A549 (cell line): Measurements from ENCODE around the gene SETD3. TPM values are rescaled to one million over a fixed set of nuclear protein-coding genes. Genes with fewer than 3 reads are reported as not detected.

Experiments
- ATAC-seq, 2 experiments: fragments of 200-7000 bp in 1 of 2; fragments of >200 bp in 1 of 2; cut with Nextera tagmentation in 1 of 2; cut with Tn5 transposase in 1 of 2; 3 replicates each; pipeline versions ENCODE4 v1.8.0 to v1.9.1; 2018 to 2020; ENCODE audit warnings: mild to moderate bottlenecking in 1 of 2, moderate library complexity in 1 of 2
- CTCF ChIA-PET: fragments of 300-600 bp; sonication (Branson Sonifier 250); formaldehyde crosslinking; extraction: SDS; loops from one replicate; lab custom pipeline; 2021; ENCODE audit warnings: antibody characterized with exemption, inconsistent platforms; lab: Yijun Ruan, JAX
- POLR2A ChIA-PET: fragments of 350-600 bp; formaldehyde crosslinking; extraction: SDS; loops from one replicate; lab custom pipeline; 2021; ENCODE audit warnings: antibody characterized with exemption, inconsistent platforms; lab: Yijun Ruan, JAX
- DNase-seq, 2 experiments: peaks; one replicate each; pipeline versions ENCODE4 v3.0.0 to v3.0.0-alpha.2; 2011 to 2016; ENCODE audit warnings: low read depth in 1 of 2, low spot score in 1 of 2
- FAIRE-seq: peaks from 2 replicates; lab custom pipeline; 2011; peaks lifted over from hg19 to GRCh38; lab: Jason Lieb, UNC
- H3K27ac ChIP-seq, 2 experiments: fragments of >200 bp; sonication (Bioruptor Twin); formaldehyde crosslinking; 3 replicates each; pipeline ENCODE4 v1.5.1; 2016 to 2017
- H3K4me1 ChIP-seq: fragments of >200 bp; sonication (Bioruptor Twin); formaldehyde crosslinking; 3 replicates; pipeline ENCODE4 v1.6.1; 2016
- H3K4me2 ChIP-seq: fragments of >200 bp; sonication (Bioruptor Twin); formaldehyde crosslinking; 3 replicates; pipeline ENCODE4 v1.6.1; 2016
- H3K4me3 ChIP-seq: fragments of >200 bp; sonication (Bioruptor Twin); formaldehyde crosslinking; 3 replicates; pipeline ENCODE4 v1.5.1; 2016
- H3K9me3 ChIP-seq: fragments of >200 bp; sonication (Bioruptor Twin); formaldehyde crosslinking; 3 replicates; pipeline ENCODE4 v1.6.1; 2016
- CBX2 ChIP-seq: fragments of 200-600 bp; sonication (generic); IDR thresholded peaks from 2 replicates; pipeline ENCODE4 v1.6.1; 2016; ENCODE audit warnings: low read depth, mild to moderate bottlenecking, borderline replicate concordance
- ESRRA ChIP-seq: fragments of 150-350 bp; IDR thresholded peaks from 2 replicates; pipeline ENCODE4 v1.6.1; 2014; ENCODE audit warnings: mild to moderate bottlenecking, low read length, borderline replicate concordance
- FOSL2 ChIP-seq, 2 experiments: fragments of 450-650 bp in 1 of 2; fragments of >200 bp in 1 of 2; sonication (Bioruptor Twin) in 1 of 2; formaldehyde crosslinking; IDR thresholded peaks; 2 replicates each; pipeline versions ENCODE4 v1.5.0 to v1.6.1; 2016 to 2020; ENCODE audit warnings: mild to moderate bottlenecking in 1 of 2, moderate library complexity in 1 of 2
- GATA3 ChIP-seq: IDR thresholded peaks from 2 replicates; pipeline ENCODE4 v1.6.1; 2012; ENCODE audit warnings: borderline replicate concordance
- HDAC2 ChIP-seq: fragments of 200-600 bp; sonication (generic); IDR thresholded peaks from 2 replicates; pipeline ENCODE4 v1.6.1; 2016
- HOXA7 ChIP-seq: fragments of 250-450 bp; sonication (Bioruptor Pico); IDR thresholded peaks from 2 replicates; pipeline ENCODE4 v1.5.0; 2020; ENCODE audit warnings: mild to moderate bottlenecking, moderate library complexity
- JUN ChIP-seq, 2 experiments: fragments of >200 bp; sonication (Bioruptor Twin); formaldehyde crosslinking; IDR thresholded peaks; 2 replicates in 1 of 2; 3 replicates in 1 of 2; pipeline ENCODE4 v1.6.1; 2016 to 2017
- JUNB ChIP-seq: fragments of >200 bp; sonication (Bioruptor Twin); formaldehyde crosslinking; IDR thresholded peaks from 2 replicates; pipeline ENCODE4 v1.6.1; 2016
- MAZ ChIP-seq: fragments of 150-350 bp; IDR thresholded peaks from 2 replicates; pipeline ENCODE4 v1.6.1; 2014; ENCODE audit warnings: antibody characterized with exemption, low read depth, low read length, borderline replicate concordance
- POLR2AphosphoS2 ChIP-seq: conservative IDR thresholded peaks from 2 replicates; pipeline ENCODE4 v1.6.1; 2012; ENCODE audit warnings: low read length, improper control_type of control experiment, inconsistent platforms
- RCOR1 ChIP-seq: fragments of 150-350 bp; IDR thresholded peaks from 2 replicates; pipeline ENCODE4 v1.6.1; 2014; ENCODE audit warnings: antibody characterized with exemption, low read length, low read depth
- SREBF2 ChIP-seq: fragments of 450-650 bp; IDR thresholded peaks from 2 replicates; pipeline ENCODE4 v1.6.1; 2014; ENCODE audit warnings: mild to moderate bottlenecking, moderate library complexity
- TFCP2L1 ChIP-seq: fragments of 250-450 bp; sonication (Bioruptor Pico); IDR thresholded peaks from 2 replicates; pipeline ENCODE4 v1.5.0; 2021; ENCODE audit warnings: mild to moderate bottlenecking
- TP53 ChIP-seq: fragments of 250-450 bp; sonication (Bioruptor Pico); IDR thresholded peaks from 2 replicates; pipeline ENCODE4 v1.5.0; 2021; ENCODE audit warnings: mild to moderate bottlenecking, moderate library complexity
- ZNF302 ChIP-seq: fragments of 250-450 bp; sonication (Bioruptor Pico); IDR thresholded peaks from 2 replicates; pipeline ENCODE4 v1.9.0; 2021; ENCODE audit warnings: inconsistent platforms, mild to moderate bottlenecking, moderate library complexity
- WGBS: methylation state at CpG from one replicate; pipeline ENCODE4 v1.1.6; 2017; ENCODE audit errors: missing lambda C conversion rate; 5-methylcytosine and 5-hydroxymethylcytosine counted together
- polyA plus RNA-seq, 4 experiments: library from polyadenylated mRNA; depleted of rRNA in 3 of 4; stranded (reverse); fragments of >200 nt; fragmentation: RNase III in 1 of 4; extraction: RNeasy Plus Mini Kit Qiagen cat#74134 plus additional on column Dnase treatment in 1 of 4; gene quantifications; 2 replicates in 3 of 4; 3 replicates in 1 of 4; pipeline ENCODE4 v1.2.3, GENCODE V29; 2011 to 2017
- TF ChIP-seq, protein P1 (sequence below): fragments of 250-450 bp; sonication (Bioruptor Pico); IDR thresholded peaks from 2 replicates; pipeline ENCODE4 v1.5.0; 2021; ENCODE audit warnings: mild to moderate bottlenecking, moderate library complexity, borderline replicate concordance
- TF ChIP-seq, protein P2 (sequence below): fragments of 200-600 bp; sonication (generic); IDR thresholded peaks from 2 replicates; pipeline ENCODE4 v1.6.1; 2016; ENCODE audit warnings: antibody characterized with exemption, mild to moderate bottlenecking, moderate library complexity
- TF ChIP-seq, protein P3 (sequence below): IDR thresholded peaks from 2 replicates; pipeline ENCODE4 v1.6.1; 2012
- TF ChIP-seq, protein P4 (sequence below): fragments of 250-450 bp; sonication (Bioruptor Pico); IDR thresholded peaks from 2 replicates; pipeline ENCODE4 v1.5.0; 2020; ENCODE audit warnings: low read depth, mild to moderate bottlenecking, moderate library complexity

SETD3 gene
- polyA plus RNA-seq, 2 of the 4 experiments (the other 2 are of a cell fraction), result 43.1 to 59.7 TPM

DNA sequence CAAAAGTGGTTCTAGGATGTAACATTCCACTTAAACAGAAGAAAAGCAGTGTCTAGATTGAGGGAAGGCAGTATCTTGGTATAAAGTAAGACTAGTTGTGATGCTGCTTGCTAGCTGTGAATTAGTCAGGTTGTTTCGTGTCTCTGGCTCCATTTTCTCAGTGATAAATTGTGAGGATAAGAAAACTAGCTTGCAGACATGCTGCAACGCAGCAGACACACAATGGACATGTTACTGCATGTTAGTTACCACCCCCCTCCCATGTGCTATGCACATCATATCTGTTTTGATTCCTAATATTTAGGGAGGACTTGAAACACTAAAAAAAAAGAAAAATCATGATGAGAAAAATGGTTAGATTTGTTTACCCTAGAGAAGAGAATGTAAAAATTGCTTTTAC lies 3.4 kb upstream of the SETD3 start:
- ATAC-seq, result no peak
- no peaks in the 10 kb centered on the region for H3K9me3 ChIP-seq
- peaks cover 19% of the 10 kb centered on the region for H3K4me1 ChIP-seq
- CTCF ChIA-PET, result interaction anchor here (1.2 kb wide), 1 partner anchor 11 kb away, joined by 3 read pairs; no protein-coding TSS in a partner anchor
- DNase-seq, result no peak
- TF ChIP-seq, protein P1, sequence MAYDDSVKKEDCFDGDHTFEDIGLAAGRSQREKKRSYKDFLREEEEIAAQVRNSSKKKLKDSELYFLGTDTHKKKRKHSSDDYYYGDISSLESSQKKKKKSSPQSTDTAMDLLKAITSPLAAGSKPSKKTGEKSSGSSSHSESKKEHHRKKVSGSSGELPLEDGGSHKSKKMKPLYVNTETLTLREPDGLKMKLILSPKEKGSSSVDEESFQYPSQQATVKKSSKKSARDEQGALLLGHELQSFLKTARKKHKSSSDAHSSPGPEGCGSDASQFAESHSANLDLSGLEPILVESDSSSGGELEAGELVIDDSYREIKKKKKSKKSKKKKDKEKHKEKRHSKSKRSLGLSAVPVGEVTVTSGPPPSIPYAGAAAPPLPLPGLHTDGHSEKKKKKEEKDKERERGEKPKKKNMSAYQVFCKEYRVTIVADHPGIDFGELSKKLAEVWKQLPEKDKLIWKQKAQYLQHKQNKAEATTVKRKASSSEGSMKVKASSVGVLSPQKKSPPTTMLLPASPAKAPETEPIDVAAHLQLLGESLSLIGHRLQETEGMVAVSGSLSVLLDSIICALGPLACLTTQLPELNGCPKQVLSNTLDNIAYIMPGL, result no peak
- TF ChIP-seq CBX2 (no peak), MAZ (no peak), ZNF302 (CRISPR knock-in tag) (no peak), JUN (IDR thresholded peaks at IDR 0.05) (no peak), HDAC2 (no peak), GATA3 (no peak), SREBF2 (no peak), ESRRA (no peak), HOXA7 (CRISPR knock-in tag) (no peak), JUNB (no peak), POLR2AphosphoS2 (no peak), RCOR1 (no peak)
- TF ChIP-seq, protein P2, sequence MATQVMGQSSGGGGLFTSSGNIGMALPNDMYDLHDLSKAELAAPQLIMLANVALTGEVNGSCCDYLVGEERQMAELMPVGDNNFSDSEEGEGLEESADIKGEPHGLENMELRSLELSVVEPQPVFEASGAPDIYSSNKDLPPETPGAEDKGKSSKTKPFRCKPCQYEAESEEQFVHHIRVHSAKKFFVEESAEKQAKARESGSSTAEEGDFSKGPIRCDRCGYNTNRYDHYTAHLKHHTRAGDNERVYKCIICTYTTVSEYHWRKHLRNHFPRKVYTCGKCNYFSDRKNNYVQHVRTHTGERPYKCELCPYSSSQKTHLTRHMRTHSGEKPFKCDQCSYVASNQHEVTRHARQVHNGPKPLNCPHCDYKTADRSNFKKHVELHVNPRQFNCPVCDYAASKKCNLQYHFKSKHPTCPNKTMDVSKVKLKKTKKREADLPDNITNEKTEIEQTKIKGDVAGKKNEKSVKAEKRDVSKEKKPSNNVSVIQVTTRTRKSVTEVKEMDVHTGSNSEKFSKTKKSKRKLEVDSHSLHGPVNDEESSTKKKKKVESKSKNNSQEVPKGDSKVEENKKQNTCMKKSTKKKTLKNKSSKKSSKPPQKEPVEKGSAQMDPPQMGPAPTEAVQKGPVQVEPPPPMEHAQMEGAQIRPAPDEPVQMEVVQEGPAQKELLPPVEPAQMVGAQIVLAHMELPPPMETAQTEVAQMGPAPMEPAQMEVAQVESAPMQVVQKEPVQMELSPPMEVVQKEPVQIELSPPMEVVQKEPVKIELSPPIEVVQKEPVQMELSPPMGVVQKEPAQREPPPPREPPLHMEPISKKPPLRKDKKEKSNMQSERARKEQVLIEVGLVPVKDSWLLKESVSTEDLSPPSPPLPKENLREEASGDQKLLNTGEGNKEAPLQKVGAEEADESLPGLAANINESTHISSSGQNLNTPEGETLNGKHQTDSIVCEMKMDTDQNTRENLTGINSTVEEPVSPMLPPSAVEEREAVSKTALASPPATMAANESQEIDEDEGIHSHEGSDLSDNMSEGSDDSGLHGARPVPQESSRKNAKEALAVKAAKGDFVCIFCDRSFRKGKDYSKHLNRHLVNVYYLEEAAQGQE, result no peak
- TF ChIP-seq, protein P3, sequence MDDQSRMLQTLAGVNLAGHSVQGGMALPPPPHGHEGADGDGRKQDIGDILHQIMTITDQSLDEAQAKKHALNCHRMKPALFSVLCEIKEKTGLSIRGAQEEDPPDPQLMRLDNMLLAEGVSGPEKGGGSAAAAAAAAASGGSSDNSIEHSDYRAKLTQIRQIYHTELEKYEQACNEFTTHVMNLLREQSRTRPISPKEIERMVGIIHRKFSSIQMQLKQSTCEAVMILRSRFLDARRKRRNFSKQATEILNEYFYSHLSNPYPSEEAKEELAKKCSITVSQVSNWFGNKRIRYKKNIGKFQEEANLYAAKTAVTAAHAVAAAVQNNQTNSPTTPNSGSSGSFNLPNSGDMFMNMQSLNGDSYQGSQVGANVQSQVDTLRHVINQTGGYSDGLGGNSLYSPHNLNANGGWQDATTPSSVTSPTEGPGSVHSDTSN, result no peak
- TF ChIP-seq, protein P4, sequence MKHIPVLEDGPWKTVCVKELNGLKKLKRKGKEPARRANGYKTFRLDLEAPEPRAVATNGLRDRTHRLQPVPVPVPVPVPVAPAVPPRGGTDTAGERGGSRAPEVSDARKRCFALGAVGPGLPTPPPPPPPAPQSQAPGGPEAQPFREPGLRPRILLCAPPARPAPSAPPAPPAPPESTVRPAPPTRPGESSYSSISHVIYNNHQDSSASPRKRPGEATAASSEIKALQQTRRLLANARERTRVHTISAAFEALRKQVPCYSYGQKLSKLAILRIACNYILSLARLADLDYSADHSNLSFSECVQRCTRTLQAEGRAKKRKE (CRISPR knock-in tag), result no peak
- no peak overlapping the region for H3K4me3 ChIP-seq
- no peak overlapping the region for H3K27ac ChIP-seq
- no peak for FAIRE-seq
- no peak overlapping the region for H3K4me2 ChIP-seq
- WGBS, result 74% methylated on average over 2 of the region's 2 CpGs
- POLR2A ChIA-PET, result no interaction called here

DNA sequence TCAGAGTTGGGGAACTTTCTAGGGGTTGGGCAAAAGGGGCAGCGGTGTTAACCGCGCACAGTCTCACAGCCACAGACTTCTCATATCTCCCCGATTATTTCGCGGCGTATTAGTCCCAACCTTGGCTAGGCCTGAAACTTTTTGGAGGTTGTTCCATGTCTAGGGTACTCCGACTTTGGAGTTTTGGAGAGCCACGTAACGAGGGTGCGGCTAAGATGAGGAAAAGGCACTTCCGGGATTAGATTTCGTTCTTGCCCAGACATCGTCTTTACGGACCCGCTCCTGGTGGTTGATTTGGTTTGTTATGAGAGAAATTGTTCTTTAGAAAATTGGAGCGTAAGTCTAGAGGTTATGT lies 1.1 kb upstream of the SETD3 start:
- FAIRE-seq (no peak), ATAC-seq (peak in 1 of 2 experiments; percentile 7; a peak in 3 of 6 replicates)
- Histone ChIP-seq H3K27ac (peak overlapping the region; percentile 82 to 96), H3K4me1 (peaks cover 24% of the 10 kb centered on the region), H3K9me3 (no peaks in the 10 kb centered on the region), H3K4me2 (peak overlapping the region; percentile 86)
- CTCF ChIA-PET, result interaction anchor here (1.4 to 1.5 kb wide), 2 partner anchors 12 kb away, joined by 3 to 5 read pairs; no protein-coding TSS in a partner anchor
- TF ChIP-seq FOSL2 (IDR thresholded peaks at IDR 0.05), result no peak
- TF ChIP-seq FOSL2 (CRISPR knock-in tag; IDR thresholded peaks at IDR 0.05), result no peak
- no peak for TF ChIP-seq ESRRA
- TF ChIP-seq HDAC2, result no peak
- TF ChIP-seq TFCP2L1 (CRISPR knock-in tag), result no peak
- TF ChIP-seq GATA3, result no peak
- TF ChIP-seq, protein P3, result no peak
- TF ChIP-seq TP53, result no peak
- TF ChIP-seq, all 56 proteins: peak for 0
- WGBS, result 1% methylated on average over 17 of the region's 17 CpGs
- peak overlapping the region; percentile 73 for H3K4me3 ChIP-seq
- peak; percentile 39 to 40 for DNase-seq
- POLR2A ChIA-PET, result interaction anchor here (1.0 to 1.5 kb wide), 4 partner anchors 9 to 22 kb away, joined by 5 to 34 read pairs (median 8); no protein-coding TSS in a partner anchor
